HepG2 (cell line): ENCODE data around the gene BCL2L1. TPM values are rescaled to one million over a fixed set of nuclear protein-coding genes. Genes with fewer than 3 reads are reported as not detected.

ENCODE experiments used
- DRAP1 ChIP-seq: IDR thresholded peaks from 2 replicates; pipeline ENCODE4 v1.6.1; 2016; ENCODE audit warnings: missing genetic modification reagents, missing compliant biosample characterization
- GMEB1 ChIP-seq: sonication (generic); formaldehyde crosslinking; IDR thresholded peaks from 2 replicates; pipeline ENCODE4 v1.5.1; 2020; ENCODE audit warnings: missing genetic modification reagents, mild to moderate bottlenecking, borderline replicate concordance
- HDAC2 ChIP-seq: sonication (generic); formaldehyde crosslinking; IDR thresholded peaks from 2 replicates; pipeline ENCODE4 v1.4.0; 2020; ENCODE audit warnings: missing genetic modification reagents
- HOXA3 ChIP-seq: sonication (generic); formaldehyde crosslinking; IDR thresholded peaks from 2 replicates; pipeline ENCODE4 v1.5.0; 2020; ENCODE audit warnings: missing genetic modification reagents
- KDM4B ChIP-seq: sonication (generic); formaldehyde crosslinking; IDR thresholded peaks from 2 replicates; pipeline ENCODE4 v1.4.0; 2020; ENCODE audit warnings: missing genetic modification reagents
- NFE2L2 ChIP-seq: fragments of 150-350 bp; IDR thresholded peaks from 2 replicates; pipeline ENCODE4 v1.6.1; 2014; ENCODE audit warnings: low read length
- POGZ ChIP-seq: sonication (generic); formaldehyde crosslinking; IDR thresholded peaks from 2 replicates; pipeline ENCODE4 v1.4.0; 2020; ENCODE audit warnings: mild to moderate bottlenecking, missing genetic modification reagents
- YY1 ChIP-seq: IDR thresholded peaks from 2 replicates; pipeline ENCODE4 v1.6.1; 2011; ENCODE audit warnings: low read length, low read depth, moderate library complexity, mild to moderate bottlenecking; ENCODE audit not compliant: insufficient read depth, insufficient replicate concordance
- ZBTB2 ChIP-seq: sonication (generic); formaldehyde crosslinking; IDR thresholded peaks from 2 replicates; pipeline ENCODE4 v1.8.0; 2022; ENCODE audit warnings: low read depth, missing genetic modification reagents
- ZNF484 ChIP-seq: sonication (generic); formaldehyde crosslinking; IDR thresholded peaks from 2 replicates; pipeline ENCODE4 v1.5.1; 2020; ENCODE audit warnings: mild to moderate bottlenecking, low read depth, missing genetic modification reagents, borderline replicate concordance
- ZNF639 ChIP-seq: conservative IDR thresholded peaks from 2 replicates; pipeline ENCODE4 v1.6.1; 2018; ENCODE audit warnings: missing genetic modification reagents
- ZNF646 ChIP-seq: sonication (generic); formaldehyde crosslinking; IDR thresholded peaks from 2 replicates; pipeline ENCODE4 v1.9.0; 2021; ENCODE audit warnings: mild to moderate bottlenecking, missing genetic modification reagents
- ZNF772 ChIP-seq: sonication (generic); formaldehyde crosslinking; IDR thresholded peaks from 2 replicates; pipeline ENCODE4 v1.5.0; 2020; ENCODE audit warnings: mild to moderate bottlenecking, missing genetic modification reagents
- ZSCAN5A ChIP-seq: sonication (generic); formaldehyde crosslinking; IDR thresholded peaks from 2 replicates; pipeline ENCODE4 v1.8.0; 2022; ENCODE audit warnings: mild to moderate bottlenecking, missing genetic modification reagents, borderline replicate concordance
- polyA plus RNA-seq, 8 experiments: library from polyadenylated mRNA; depleted of rRNA in 3 of 8; stranded (reverse) in 7 of 8; unstranded in 1 of 8; fragments of >200 nt; fragmentation: Illumina TruSeq in 4 of 8; extraction: Trizol in 4 of 8; gene quantifications; 2 replicates each; pipeline versions ENCODE4 v1.2.1 to v1.2.3, GENCODE V29; 2011 to 2016; ENCODE audit warnings: low read depth in 4 of 8, missing spikeins in 1 of 8, mixed read lengths in 1 of 8; ENCODE audit not compliant: insufficient read depth in 1 of 8
- total RNA-seq, 5 experiments: library from RNA; depleted of rRNA; stranded (reverse); fragments of >200 nt; fragmentation: Illumina TruSeq; extraction: Trizol; gene quantifications; 2 replicates each; pipeline ENCODE4 v1.2.3, GENCODE V29; 2016; ENCODE audit warnings: low read depth in 1 of 5

The BCL2L1 gene
- total and polyA plus RNA-seq, 2 of the 13 experiments (the other 11 are each of a cell fraction or from before 2014, with no cell fraction given): 164 to 258 TPM

DNA sequence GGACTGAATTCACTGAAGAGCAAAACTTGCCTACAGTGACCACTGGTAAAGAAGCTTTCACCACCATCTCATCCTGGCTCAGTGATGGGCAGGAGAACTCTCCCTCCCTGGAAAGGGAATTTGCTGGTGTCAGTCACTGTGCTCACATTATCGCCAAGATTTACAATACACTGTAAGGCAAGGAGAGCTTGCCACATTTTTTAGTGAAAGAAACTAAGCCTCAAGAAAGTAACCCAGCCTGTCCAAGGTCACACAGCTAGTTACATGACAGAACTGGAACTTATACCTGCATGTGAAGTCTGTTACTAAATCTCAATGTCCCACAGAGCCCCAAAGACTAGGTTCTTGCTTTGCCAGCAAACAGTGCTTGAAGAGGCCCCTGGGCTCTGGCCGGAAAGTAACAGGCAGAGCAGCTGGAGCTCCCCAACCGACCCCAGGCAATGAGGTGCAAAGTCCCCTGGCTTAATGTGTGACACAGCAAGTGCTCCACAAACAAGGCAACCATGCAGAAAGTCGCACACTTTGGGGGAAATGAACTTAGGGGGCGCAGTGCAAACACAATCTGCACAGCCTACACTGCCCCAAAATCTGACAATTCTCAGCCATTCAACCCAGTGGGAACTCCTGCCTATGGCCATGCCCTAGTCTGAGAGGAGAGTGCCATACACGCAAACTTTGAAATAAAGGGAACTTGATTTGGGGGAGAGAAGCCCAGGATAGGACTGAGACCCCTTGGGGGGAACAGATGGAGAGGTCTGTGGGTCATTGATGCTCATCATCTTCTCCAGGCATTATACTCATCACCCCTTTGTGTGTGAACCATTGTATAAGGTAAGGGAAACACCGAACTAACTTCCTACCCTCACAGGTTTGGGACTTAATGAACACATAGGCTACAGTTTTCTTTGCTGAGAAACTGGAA, 1.9 kb downstream of the BCL2L1 start (continued):
- peak; percentile 93 for TF ChIP-seq DRAP1 (CRISPR knock-in tag)
- TF ChIP-seq YY1: peak; percentile 75
- TF ChIP-seq NFE2L2: peak; percentile 71
- TF ChIP-seq KDM4B: peak; percentile 76; the same call in 1 of the 2 replicates
- peak; percentile 61 for TF ChIP-seq POGZ (CRISPR knock-in tag)
- TF ChIP-seq ZNF646 (CRISPR knock-in tag): peak; percentile 89
- TF ChIP-seq ZSCAN5A (CRISPR knock-in tag): peak; percentile 56; the same call in 1 of the 2 replicates
- peak; percentile 93 for TF ChIP-seq HDAC2 (CRISPR knock-in tag)
- peak; percentile 93 for TF ChIP-seq HOXA3 (CRISPR knock-in tag)
- peak; percentile 50; the same call in 1 of the 2 replicates for TF ChIP-seq GMEB1 (CRISPR knock-in tag)
- peak; percentile 40; the same call in 1 of the 2 replicates for TF ChIP-seq ZNF484 (CRISPR knock-in tag)
- TF ChIP-seq ZBTB2 (CRISPR knock-in tag): no peak
- TF ChIP-seq ZNF639: no peak; the same call in none of the 2 replicates
- TF ChIP-seq ZNF772 (CRISPR knock-in tag): peak; percentile 88
